ENCODE data around the gene KPNA1.
"Not testable (repeated sequence)": the region's sequence is repeated elsewhere in the genome, so short reads cannot be mapped to it uniquely, and the experiment has no call there.

KPNA1 gene

DNA sequence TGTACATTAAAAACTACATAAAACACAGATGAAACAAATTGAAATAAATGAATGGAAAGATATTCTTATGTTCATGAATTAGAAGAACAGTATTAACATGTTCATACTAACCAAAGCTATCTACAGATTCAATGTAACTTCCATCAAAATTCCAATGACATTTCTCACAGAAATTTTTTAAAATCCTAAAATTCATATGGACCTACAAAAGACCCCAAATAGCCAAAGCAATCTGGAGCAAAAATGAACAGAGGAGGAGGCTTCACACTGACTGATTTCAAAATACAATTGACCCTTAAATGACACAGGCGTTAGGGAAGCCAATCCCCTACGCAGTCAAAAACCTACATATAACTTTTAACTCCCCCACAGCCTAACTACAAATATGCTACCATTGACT lies 39.4 kb downstream of the KPNA1 start:
- no peak for DNase-seq (ENCODE audit: low spot score)

DNA sequence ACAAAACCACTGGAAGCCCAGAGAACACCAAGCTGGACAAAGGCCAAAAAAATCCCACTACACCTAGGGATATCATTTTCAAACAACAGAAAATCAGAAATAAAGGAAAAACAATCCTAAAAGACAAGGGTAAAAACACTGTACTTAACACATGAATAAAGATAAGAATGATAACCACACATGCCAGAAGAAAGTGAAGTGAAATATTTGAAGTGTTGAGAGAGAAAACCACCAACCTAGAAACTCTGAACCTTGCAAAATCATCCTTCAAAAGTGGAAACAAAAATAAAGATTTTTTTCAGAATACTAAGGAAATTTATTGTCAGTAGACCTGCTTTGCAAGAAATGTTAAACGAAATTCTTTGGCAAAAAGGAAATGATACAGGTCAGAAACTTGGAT lies 45.1 kb downstream of the KPNA1 start:
- DNase-seq (ENCODE audit: low spot score) = no peak

DNA sequence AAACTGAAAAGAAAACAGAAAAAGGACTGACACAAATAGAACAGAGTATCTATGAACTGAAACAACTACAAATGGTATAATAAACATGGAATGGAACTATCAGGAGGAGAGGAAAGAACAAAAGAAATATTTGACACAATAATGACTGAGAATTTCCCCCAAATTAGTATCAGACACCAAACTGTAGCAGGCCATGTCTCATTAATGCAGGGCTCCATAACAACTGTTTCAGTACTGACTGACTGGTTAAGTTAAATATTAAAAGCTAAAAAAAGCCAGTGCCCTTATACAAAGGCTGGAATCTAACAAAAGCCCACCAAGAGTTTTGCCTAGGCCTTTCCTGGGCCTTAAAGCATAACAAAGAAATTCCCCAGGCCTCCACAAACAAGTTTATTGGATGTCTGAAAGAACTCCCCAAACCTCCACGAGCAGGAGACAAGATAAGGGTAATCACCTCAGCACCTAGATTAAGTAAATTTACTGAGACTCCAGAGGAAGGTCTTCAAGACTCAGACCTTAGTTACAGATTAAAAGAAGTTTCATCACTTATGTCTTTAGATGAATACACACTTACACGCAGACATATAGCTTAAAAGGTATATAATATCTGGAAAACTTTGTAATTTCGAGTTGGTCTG lies 45.7 kb downstream of the KPNA1 start:
- DNase-seq (ENCODE audit: low spot score) = no peak

DNA sequence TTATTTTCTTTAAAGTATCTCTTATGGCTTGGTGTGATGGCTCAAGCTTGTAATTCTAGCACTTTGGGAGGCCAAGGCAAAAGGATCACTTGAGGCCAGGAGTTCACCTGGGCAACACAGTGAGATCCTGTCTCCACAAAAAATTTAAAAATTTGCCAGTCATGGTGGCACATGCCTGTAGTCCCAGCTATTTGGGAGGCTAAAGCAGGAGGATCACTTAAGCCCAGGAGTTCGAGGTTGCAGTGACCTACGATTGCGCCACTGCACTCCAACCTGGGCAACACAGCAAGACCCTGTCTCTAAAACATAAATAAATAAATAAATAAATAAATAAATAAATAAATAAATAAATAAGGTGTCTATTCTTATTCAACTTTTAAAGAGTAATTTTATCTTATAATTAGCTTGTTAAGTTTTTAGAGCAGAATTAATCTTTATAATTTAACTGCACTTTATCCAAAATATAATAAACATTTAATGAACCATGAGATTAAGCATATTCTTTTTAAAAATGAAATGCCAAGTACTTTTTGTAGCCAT lies 48.0 kb downstream of the KPNA1 start:
- no peak for DNase-seq (ENCODE audit: low spot score)

DNA sequence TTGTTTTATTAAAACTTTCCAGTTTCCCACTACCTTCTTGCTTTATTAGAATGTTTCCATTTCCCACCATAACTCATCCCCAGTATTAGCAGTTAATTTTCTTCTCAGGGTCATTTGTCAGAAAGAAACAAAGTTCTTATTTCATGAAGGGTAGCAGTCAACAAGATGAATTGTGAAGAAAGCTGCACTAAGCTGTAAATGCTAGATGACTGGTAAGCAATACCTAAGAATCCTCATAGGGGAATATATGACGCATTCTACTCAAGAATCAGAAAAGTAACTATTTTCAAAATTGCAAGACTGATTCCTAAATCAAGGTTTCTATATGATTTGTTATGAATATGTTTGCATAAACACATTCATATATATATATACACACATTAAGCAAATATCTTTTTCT lies 50.1 kb downstream of the KPNA1 start:
- DNase-seq (ENCODE audit: low spot score) = no peak

DNA sequence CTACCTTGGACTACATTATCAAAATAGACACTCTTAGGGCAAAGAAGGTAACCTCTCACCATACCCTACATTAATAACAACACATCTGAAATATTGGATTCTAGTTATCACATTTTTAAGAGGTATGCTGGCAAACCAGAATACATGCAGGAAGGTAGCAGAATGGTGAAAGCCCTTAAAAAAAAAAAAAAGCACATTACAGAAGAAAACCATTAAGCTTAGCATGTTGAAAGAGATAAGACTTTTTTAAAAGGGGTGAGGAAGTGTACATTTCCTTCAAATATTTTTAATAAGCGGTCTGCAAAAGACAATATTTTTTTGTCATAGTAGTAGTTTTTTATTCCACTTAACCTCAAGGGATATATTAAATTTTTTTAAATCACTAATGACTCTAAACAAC lies 52.3 kb downstream of the KPNA1 start:
- no peak for DNase-seq (ENCODE audit: low spot score)

DNA sequence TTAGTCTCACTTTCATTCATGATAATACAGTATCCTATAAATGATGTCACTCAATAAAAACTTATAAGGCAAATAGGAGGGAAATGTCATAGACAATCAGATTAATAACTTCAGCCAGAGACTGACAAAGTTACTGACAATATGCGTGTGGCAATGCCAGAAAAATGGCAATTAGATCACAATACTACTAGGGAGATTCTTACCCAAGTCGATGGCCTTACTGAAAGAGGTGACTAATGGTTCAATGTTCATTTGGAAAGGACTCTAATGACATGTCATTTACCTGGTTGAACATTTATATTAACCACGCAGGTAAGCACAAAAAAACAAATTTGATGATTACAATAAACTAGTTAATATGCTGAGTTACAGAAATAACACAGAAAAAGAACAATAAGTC lies 52.9 kb downstream of the KPNA1 start:
- DNase-seq (ENCODE audit: low spot score) = no peak

DNA sequence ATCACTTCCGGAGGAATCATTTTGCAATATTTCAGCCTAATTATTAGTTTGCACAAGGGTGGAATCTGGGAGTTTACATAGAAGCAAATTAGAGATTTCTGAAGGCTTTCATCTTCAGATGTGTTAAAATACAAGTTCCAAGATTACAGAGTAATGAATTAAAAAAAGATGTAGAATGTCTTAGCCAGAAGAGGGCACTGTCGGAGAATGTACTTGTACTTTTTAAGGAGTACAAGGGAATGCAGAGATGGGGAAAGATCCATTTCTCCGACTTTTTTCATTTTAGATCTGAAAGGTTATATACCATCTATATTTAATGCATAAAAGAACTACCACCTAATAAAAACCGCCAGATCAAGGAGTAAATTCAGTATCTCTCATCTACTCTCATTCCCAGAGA lies 55.7 kb downstream of the KPNA1 start:
- DNase-seq (ENCODE audit: low spot score) = no peak

DNA sequence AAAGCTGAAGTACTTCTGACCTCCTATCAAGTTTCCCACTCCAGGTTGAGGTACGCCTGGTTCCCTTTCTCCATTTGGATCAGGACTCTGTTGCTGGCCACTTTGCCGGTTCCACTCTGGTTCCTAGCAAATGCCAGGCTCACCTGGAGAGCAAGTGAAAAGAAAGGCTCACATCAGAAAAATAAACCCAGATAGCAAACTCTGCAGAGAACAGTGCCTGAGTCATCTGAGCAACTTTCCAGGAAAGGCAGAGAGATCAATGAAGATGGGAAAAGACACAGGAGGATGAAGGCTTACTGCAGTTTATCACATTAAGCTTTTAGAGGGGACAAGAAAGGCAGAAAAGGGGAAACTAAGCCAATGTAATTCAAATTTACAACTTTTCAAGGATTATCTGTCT lies 57.0 kb downstream of the KPNA1 start:
- no peak for DNase-seq (ENCODE audit: low spot score)

DNA sequence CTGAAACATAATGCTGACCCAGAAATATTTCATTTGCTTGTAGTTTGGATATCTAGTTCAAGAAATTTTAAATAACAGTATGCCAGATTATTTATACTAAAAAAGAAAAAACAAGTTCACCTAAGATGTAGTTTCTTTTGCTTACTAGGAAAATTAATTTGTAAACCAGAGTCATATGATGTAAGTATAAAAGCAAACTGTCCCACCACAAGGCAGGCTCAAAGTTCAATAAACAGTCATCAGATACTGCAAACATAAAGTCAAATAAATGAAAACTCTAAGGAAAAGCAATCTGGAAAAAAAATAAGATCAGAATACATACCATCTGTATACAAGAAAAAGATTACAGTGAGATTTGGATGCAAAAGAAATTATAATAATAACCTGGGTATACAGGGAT lies 58.7 kb downstream of the KPNA1 start:
- DNase-seq (ENCODE audit: low spot score) = no peak

DNA sequence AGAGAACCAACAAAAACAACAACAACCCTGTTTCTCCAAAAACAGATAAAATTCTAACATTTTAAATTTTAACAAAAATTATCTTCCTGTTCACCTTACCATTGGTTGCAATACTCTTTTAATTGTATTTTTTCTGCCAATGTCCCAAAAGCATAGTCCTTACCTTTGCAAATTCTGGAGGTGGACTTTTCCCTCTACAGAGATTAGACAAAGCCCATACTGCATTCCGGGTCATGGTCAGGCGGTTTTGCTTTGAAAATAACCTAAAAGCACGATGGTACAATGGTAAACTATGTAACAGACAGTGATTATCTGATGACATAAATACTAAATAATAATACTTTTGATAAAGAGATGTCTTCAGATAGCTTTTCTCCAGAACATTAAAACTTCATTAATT lies 63.4 kb downstream of the KPNA1 start:
- DNase-seq (ENCODE audit: low spot score) = no peak

DNA sequence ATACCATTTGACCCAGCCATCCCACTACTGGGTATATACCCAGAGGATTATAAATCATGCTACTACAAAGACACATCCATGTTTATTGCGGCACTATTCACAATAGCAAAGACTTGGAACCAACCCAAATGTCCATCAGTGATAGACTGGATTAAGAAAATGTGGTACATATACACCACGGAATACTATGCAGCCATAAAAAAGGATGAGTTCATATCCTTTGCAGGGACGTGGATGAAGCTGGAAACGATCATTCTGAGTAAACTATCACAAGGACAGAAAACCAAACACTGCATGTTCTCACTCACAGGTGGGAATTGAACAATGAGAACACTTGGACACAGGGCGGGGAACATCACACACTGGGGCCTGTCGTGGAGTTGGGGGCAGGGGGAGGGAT lies 66.5 kb downstream of the KPNA1 start:
- DNase-seq (ENCODE audit: low spot score) = not testable (repeated sequence)

DNA sequence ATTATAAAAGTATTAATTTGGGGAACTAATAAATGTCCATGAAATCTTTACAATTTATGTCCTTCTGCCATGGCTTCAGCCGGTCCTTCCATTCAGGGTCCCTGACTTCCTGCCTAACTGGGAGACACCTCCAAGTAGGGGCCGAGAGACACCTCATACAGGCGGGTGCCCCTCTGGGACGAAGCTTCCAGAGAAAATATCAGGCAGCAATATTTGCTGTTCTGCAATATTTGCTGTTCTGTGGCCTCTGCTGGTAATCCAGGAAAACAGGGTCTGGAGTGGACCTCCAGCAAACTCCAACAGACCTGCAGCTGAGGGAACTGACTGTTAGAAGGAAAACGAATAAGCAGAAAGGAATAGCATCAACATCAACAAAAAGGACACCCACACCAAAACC lies 70.2 kb downstream of the KPNA1 start:
- not testable (repeated sequence) for DNase-seq (ENCODE audit: low spot score)

DNA sequence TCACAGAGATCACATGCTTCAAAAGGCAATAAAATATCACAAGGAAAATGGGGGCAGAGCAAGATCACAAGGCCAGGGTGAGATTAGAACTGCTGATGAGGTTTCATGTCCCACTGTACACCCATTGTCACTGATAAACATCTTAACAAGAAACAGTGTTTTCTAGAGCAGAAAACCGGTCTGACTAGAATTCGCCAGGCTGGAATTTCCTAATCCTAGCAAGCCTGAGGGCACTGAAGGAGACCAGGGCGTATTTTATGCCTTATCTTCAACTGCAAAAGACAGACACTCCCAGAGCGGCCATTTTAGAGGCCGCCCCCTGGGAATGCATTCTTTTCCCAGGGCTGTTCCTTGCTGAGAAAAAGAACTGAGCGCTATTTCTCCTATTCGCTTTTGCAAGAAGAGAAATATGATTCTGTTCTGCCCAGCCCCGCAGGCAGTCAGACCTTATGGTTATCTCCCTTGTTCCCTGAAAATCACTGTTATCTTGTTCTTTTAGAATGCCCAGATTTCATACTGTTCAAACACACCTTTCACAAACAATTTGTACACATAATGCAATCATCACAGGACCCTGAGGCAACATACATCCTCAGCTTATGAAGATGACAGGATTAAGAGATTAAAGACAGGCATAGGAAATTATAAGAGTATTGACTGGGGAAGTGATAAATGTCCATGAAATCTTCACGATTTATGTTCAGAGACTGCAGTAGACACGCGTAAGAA lies 70.8 kb downstream of the KPNA1 start:
- not testable (repeated sequence) for DNase-seq (ENCODE audit: low spot score)

DNA sequence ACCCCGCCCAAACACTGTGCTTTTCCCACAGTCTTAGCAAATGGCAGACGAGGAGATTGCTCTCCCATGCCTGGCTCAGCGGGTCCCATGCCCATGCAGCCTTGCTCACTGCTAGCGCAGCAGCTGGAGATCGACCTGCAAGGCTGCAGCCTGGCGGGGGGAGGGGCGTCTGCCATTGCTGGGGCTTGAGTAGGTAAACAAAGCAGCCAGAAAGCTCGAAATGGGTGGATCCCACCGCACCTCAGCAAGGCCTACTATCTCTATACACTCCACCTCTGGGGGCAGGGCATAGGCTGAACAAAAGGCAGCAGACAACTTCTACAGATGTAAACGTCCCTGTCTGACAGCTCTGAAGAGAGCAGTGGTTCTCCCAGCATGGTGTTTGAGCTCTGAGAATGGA lies 71.6 kb downstream of the KPNA1 start:
- DNase-seq (ENCODE audit: low spot score) = no peak

DNA sequence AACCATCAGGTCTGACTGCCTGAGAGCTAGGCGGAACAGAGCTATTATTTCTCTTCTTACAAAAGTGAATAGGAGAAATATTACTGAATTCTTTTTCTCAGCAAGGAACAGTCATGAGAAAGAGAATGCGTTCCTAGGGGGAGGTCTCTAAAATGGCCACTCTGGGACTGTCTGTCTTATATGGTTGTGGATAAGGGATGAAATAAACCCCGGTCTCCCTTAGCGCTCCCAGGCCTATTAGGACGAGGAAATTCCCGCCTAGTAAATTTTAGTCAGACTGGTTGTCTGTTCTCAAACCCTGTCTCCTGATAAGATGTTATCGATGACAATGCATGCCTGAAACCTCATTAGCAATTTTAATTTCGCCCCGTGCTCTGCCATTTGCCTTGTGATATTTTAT lies 78.8 kb downstream of the KPNA1 start:
- DNase-seq (ENCODE audit: low spot score) = no peak

DNA sequence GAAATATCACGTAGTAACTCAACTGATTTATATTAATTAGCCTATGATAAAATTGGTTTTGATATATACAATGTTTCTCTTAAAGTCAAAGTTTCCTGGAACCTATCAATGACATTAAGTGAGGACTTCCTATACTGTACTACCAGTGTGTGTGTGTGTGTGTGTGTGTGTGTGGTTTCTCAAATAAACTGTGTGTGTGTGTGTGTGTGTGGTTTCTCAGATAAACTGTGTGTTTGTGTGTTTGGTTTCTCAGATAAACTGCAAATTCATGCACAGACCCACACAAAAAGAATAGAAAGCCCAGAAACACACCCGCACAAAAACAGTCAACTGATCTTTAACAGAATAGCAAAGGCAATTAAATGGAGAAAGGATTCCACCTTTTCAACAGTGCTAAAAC lies 84.4 kb downstream of the KPNA1 start:
- no peak for DNase-seq (ENCODE audit: low spot score)

DNA sequence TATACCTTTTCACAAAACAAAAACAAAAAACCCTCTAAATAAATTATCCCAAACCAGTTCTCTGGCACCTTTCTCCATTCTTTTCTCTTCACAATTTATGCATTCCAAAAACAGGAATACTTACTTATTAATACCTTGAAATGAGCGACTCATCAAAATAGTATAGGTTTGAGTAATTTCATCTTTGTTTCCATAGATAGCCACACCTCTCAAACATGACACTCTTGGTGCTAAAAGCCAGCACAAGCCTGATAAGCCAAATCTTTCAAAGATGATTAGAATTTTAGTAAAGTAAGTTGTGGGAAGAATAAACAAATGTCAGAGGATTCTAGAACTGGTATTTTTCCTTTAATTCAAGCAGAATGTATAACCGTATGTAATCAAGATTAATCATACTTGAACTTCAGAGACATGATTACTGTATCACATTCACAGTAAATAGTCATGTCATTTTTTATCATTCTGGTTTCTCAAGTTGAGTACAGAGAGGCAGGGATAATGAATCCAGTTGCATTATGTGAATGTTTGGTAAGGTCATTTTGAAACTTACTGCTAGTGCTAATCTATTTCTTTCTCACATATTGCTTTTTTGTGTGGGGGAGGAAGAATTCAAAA lies 86.8 kb downstream of the KPNA1 start:
- DNase-seq (ENCODE audit: low spot score) = no peak

DNA sequence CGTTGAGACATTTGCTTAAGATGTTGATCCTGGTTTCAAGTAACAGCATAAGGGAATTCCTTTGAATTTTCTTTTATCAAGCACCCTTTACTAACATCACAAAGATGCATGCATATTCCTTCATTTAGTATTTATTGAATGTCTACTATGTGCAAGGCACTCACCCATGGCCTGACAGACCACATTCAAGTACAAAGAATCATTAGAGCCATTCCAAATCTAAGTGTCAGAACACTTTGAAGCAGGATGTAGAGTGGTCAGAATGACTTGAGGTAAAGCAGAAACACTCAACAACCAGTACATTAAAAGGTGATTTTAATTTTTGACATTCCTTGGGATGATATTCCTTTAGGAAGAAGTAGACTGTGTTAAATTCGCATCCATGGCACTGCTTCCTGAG lies 92.9 kb downstream of the KPNA1 start:
- DNase-seq (ENCODE audit: low spot score) = no peak

DNA sequence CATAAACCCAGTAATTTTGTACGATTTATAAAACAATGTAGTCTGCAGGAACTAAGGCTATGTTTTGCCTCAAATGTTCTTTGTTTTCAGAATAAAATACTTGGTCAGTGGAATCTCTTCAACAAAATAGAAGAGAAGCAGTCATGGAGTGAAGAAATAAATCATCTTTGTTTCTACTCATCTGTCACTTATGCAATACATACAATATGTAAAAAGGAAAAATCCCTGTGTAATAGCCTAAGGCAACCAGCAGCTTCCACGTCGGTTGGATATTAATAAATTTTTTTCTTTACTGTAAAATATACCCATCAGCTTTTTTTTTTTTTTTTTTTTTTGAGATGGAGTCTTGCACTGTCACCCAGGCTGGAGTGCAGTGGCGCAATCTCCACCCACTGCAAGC lies 93.6 kb downstream of the KPNA1 start:
- DNase-seq (ENCODE audit: low spot score) = no peak

DNA sequence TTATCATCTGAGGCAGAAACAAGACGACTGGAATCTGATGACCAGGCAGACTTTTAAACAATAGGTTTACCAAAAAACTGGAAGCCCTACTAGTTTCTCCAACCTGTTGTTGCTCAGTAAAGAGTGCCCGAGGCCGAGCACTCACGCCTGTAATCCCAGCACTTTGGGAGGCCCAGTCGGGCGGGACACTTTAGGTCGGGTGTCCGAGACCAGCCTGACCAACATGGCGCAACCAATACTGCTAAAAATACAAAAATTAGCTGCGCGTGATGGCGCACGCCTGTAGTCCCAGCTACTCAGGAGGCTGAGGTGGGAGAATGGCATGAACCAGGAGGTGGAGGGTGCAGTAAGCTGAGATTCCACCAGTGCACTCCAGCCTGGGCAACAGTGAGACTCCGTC lies 97.8 kb downstream of the KPNA1 start:
- DNase-seq (ENCODE audit: low spot score) = no peak

DNA sequence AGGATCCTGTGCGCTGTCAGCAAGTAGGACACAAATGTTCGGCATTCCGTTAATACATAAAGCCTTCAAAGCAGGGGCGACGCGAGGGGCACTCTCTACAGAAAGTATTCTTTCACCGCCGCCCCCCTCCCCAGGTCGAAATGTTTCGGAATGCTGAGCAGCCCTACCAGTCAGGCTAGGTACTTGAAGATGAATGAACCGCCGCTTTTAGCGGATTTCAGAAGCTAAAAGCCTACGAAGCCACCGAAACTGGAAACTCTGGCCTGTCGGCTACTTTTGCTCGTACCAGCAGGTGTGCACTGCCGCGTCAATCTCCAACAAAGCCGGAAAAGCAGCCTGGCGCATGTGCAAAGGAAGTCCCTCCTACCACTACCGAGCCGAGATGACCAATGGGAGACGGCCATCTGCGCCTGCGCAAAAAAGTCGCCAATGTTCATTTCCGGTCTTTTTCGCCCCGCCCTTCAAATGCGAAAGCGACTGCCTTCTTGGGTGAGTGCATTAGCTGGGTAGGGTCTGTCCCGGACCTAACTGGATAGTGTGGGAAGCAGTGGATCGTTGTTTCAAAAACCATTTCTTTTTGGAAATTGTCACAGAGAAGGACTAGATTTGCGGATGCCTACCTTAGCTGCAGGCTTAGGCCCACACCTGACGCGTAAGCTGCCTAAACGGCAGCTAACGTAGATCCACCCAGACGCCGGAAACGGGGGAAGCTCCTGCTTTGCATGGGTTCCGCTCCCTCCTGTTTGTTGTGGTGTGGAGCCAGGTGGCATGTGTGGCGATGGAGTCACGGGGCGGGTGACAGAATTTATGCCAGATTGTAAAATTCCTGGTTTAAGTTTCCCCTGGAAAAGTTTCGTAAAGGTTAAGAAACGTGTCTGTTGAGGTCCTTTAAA lies 98.7 kb downstream of the KPNA1 start, which contains the start of gene WDR5B:
Gene WDR5B, minus strand, starts transcription at position 301 of the 893 bp plus-strand sequence. CDS start 534 bp downstream, outside the sequence.
- DNase-seq (ENCODE audit: low spot score) = peak; percentile 97
